Activated T-cell treated with anti-CD3 and anti-CD28 coated beads, Interleukin-2, amount 50 U/mL, for 24 hours (primary cell): Measurements from ENCODE around the gene LRRC26.

Experiments used
- DNase-seq: peaks from one replicate; pipeline ENCODE4 v3.0.0-alpha.2; 2020
- H3K27ac Mint-ChIP-seq: 2 replicates; pipeline ENCODE4 v1.8.0; 2020; ENCODE audit warnings: mild to moderate bottlenecking, mixed read lengths
- H3K27me3 Mint-ChIP-seq: 2 replicates; pipeline ENCODE4 v1.8.0; 2020; ENCODE audit warnings: mixed read lengths
- H3K36me3 Mint-ChIP-seq: 2 replicates; pipeline ENCODE4 v1.8.0; 2020; ENCODE audit warnings: low read depth, mixed read lengths
- H3K4me1 Mint-ChIP-seq: 2 replicates; pipeline ENCODE4 v1.8.0; 2020; ENCODE audit warnings: low read depth, mixed read lengths
- H3K4me3 Mint-ChIP-seq: 2 replicates; pipeline ENCODE4 v1.8.0; 2020; ENCODE audit warnings: mild to moderate bottlenecking, moderate library complexity, mixed read lengths
- H3K9me3 Mint-ChIP-seq: 2 replicates; pipeline ENCODE4 v1.8.0; 2020; ENCODE audit warnings: mixed read lengths

Gene LRRC26

DNA sequence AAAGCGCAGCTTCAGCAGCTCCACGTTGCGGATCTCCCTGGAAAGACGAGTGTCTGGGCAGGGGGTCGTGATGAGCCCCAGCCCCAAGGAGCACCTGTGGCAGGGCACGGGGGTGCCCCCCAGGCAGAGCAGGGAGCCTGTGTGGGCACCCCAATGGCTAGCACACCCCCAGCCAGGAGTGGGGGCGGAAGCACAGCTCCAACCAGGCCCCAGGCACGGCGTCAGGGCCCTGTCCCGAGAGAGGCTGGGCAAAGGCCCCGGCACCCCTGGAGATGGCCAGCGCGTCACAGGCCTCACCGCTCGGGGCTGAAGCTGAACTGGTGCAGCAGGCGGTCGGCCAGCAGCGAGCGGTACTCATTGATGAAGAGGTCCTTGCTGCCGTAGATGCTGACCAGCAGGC lies 10.6 kb upstream of the LRRC26 start:
- H3K9me3 Mint-ChIP-seq: no peaks in the 10 kb centered on the region
- peaks cover 68% of the 10 kb centered on the region for H3K36me3 Mint-ChIP-seq
- no peak overlapping the region for H3K4me3 Mint-ChIP-seq
- no peak for DNase-seq
- no peaks in the 10 kb centered on the region for H3K27me3 Mint-ChIP-seq
- peaks cover 5% of the 10 kb centered on the region for H3K4me1 Mint-ChIP-seq
- H3K27ac Mint-ChIP-seq: no peak overlapping the region

DNA sequence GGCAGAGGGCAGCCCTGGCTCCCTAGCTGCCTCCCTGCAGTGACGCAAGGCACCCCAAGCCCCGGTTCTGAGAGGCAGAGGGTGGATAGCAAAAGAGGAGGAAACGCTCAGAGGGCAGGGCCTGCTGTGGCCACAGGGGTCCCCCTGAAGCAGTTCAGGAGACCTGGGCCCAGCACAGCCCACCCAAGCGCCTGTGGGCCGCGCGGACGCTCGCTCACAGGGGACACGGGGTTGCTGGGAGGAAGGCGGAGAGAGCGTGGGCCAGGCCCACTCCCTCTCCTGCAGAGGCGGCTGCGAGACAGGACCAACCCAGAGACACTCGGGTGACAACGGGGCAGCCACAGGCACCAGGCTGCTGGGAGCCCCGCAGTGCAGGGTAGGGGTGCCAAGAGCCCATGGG lies 9.9 kb upstream of the LRRC26 start:
- no peaks in the 10 kb centered on the region for H3K9me3 Mint-ChIP-seq
- no peak for DNase-seq
- no peaks in the 10 kb centered on the region for H3K27me3 Mint-ChIP-seq
- H3K4me1 Mint-ChIP-seq: peaks cover 4% of the 10 kb centered on the region
- H3K4me3 Mint-ChIP-seq: no peak overlapping the region
- peaks cover 64% of the 10 kb centered on the region for H3K36me3 Mint-ChIP-seq
- H3K27ac Mint-ChIP-seq: no peak overlapping the region

DNA sequence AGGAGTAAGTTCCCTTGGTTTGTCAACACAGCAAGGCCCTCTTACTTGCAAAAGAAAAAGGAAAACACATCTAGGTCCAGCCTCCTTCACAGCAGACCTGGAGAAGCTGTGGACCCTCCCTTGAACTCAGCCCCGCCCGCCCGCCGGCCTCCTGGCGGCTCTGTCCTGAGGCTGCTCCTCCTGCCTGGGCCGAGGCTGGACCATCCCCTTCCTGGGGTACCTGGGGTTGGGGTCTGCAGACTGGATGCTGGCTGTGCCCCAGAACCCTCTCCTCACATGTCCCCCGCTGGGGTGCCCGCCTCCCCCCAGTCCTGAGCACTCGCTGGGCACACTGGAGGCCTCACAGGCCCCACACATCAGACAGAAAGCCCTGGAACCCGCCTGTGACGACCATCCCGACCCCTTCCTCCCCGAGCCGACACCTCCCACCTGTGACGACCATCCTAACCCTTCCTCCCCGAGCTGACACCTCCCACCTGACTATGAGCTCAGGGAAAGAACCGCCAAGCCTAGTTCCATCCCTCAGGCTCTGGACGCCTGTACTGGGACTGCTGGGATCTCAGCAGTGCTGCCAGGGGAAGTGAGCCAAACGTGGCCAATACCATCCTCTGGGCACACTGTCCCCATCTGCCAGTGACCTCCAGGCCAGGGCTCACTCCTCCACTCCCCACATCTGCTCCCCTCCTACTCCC lies 9.2 kb upstream of the LRRC26 start:
- peaks cover 1% of the 10 kb centered on the region for H3K27me3 Mint-ChIP-seq
- peaks cover 7% of the 10 kb centered on the region for H3K4me1 Mint-ChIP-seq
- H3K4me3 Mint-ChIP-seq: no peak overlapping the region
- H3K36me3 Mint-ChIP-seq: peaks cover 58% of the 10 kb centered on the region
- no peak overlapping the region for H3K27ac Mint-ChIP-seq
- H3K9me3 Mint-ChIP-seq: no peaks in the 10 kb centered on the region
- DNase-seq: no peak

DNA sequence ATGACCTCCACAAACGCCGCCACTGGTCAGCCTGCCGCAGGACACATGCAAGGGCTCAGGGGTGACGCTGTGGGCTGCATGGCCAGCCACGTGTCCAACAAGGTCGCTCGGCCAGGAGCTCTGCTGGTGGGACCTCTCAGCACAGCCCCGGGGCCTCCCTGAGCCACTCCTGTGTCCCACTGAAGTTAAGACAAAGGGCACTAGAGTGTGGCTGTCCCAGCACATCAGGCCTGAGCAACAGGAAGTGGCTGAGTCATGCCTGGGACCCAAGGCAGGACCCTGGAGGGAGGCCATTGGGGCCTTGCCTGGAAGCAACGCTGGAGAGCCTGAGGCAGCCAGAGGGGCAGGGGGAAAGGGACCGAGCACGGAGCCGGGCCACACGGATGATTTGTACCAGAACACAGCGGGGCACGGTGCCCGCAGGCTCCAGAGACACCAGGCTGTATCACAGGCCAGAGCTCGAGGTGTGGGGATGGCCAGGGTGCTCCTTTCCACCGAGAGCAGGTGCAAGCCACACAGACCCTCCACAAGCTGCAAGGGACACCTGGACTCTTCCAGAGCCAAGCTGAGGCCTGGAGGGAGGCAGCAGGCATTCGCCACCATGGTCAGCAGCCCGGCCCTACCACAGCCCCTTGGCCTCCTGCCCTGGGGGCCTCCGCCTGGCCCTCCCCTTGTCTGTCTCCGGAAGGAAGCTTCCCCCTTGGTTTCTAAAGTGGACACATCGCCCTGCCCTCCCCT lies 8.5 kb upstream of the LRRC26 start:
- H3K4me1 Mint-ChIP-seq: peaks cover 7% of the 10 kb centered on the region
- H3K9me3 Mint-ChIP-seq: no peaks in the 10 kb centered on the region
- peaks cover 51% of the 10 kb centered on the region for H3K36me3 Mint-ChIP-seq
- DNase-seq: no peak
- H3K4me3 Mint-ChIP-seq: no peak overlapping the region
- peaks cover 6% of the 10 kb centered on the region for H3K27me3 Mint-ChIP-seq
- H3K27ac Mint-ChIP-seq: no peak overlapping the region

DNA sequence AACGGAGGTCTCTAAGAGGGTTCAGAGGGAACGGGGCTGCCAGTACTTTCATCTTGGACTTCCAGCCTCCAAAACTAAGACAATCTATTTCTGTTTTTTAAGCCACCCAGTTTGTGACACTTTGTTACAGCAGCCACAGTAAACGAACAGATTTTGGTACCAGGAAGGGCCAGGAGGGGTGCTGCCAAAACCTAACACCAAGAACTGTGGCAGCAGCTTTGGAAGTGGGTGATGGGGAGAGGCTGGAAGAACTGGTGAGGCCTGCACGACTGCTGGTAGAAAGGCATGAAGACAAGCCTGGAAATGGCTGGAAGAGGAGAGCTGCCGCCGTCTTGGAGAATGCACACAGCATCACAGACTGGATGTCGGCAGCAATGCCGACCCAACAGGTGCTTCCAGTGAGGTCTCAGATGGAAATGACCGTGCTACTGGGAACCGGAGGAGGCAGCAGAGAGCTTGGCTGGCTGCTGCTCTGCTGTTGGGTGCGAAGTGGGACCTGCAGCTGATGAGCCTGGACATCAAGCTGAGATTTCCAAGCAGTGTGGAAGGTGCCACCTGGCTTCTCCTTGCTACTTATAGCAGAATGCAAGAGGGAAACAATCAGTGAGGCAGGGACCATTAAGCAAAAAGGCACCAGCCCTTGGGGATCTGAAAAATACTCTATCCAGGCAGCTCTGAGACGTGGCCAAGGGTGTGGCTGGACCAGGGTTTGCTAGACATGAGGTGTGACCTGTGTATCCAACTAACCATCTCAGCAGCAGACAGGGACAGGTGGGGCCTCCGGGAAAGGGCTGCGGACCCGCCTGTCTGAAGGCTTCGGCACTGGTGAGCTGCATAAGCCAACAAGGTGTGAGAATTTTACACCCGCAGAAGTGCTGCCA lies 6.7 kb upstream of the LRRC26 start:
- Mint-ChIP-seq H3K9me3 (no peaks in the 10 kb centered on the region), H3K36me3 (peaks cover 34% of the 10 kb centered on the region), H3K27me3 (peaks cover 23% of the 10 kb centered on the region), H3K4me3 (no peak overlapping the region), H3K27ac (no peak overlapping the region), H3K4me1 (peaks cover 7% of the 10 kb centered on the region)
- DNase-seq: peak; percentile 46

DNA sequence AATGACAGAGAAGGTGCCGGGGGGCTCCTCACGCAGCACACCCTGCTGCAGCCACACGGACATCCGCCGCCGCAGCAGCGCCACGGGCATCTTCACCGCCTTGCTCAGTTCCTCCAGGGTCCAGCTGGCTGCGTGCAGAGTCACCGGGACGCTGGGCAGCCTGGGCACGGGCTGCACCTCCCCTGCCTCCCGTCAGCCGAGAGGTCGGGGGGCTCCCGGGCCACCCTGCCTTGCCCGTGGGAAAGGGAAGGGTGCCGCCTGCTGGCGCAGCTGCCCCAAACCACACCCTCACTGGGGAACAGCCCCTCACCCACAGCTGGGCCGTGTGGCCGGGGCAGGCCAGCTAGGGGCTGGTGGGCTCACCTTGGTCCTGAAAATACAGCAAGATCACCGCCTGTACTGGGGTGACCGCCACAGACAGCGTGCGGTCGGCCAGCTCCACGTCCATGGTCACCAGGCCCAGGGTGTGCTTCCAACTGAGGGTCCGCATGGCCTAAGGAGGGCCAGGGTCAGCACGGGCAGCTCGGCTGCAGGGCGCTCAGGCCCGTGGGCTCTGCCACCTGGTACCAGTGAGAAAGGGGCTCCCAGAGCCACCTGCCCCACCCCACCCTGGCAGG lies 5.6 kb upstream of the LRRC26 start:
- no peak overlapping the region for H3K27ac Mint-ChIP-seq
- H3K4me1 Mint-ChIP-seq: peaks cover 7% of the 10 kb centered on the region
- H3K4me3 Mint-ChIP-seq: no peak overlapping the region
- peaks cover 33% of the 10 kb centered on the region for H3K27me3 Mint-ChIP-seq
- H3K36me3 Mint-ChIP-seq: peaks cover 26% of the 10 kb centered on the region
- DNase-seq: no peak
- H3K9me3 Mint-ChIP-seq: no peaks in the 10 kb centered on the region

DNA sequence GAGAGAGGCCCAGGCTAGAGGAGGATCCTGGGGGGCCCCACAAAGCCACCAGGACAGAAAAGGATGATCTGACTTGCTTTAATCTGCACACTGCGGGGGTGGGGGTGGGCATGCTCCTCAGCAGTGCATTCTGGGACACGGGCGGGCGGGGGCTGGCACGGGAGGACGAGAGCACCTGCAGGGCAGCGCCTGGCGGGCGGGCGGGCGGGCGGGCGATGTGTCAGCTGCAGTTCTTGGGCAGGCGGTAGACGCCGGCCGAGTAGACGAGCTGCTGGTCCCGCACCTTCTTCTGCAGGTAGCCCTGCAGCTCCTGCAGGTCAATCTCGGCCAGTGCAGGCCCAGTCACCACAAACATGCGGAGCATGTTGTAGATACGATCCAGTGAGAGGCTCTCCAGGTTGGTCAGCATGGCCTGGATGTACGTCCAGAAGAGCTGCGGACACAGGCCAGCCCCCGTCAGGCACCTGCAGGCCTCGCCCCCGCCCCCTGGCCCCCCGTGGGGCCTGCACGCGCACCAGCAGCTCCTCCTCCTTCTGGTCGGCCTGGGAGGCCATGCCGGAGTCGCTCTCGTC lies 5.0 kb upstream of the LRRC26 start:
- no peak for DNase-seq
- Mint-ChIP-seq H3K27ac (no peak overlapping the region), H3K9me3 (no peaks in the 10 kb centered on the region), H3K36me3 (peaks cover 22% of the 10 kb centered on the region), H3K27me3 (peaks cover 39% of the 10 kb centered on the region), H3K4me3 (no peak overlapping the region), H3K4me1 (peaks cover 7% of the 10 kb centered on the region)

DNA sequence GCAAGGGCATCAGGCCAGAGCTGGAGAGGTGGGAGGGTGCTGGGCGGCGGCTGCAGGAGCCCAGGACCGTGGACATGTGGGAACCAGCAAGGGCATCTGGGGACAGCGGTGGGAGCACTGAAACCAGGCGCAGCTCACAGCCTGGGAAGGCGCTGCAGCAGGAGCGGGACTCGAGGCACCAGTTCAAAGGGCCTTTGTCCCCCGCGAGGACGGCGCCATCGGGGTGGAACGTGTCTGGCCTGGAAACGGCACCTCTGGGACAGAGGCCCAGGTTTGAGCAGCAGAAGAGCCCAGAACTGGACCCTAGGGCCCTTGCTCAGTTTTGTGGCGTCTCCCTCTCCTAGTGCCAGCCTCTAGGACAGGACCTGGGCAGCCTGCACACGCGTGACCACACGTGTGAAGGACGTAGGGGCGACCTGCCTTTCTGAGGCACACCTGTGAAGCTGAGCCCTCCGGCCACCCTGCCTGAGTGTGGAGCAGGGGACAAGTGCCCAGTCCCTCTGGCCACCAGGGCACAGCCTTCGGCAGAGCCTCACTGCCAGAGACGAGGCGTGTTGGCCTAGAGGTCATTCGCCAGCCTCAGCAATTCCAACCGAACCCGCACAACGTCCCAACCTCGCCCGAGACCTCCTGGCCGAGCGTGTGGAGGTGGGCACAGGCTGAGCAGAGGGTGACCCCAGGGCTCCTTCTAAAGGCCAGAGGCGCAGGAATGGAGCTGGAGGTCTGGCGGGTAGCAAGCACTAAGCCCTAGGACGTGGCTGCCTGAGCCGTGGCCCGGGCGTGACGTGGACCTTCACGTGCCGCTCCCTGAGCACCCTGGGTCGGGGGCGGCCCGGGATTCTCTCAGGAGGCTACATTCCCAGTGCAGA lies 4.2 kb upstream of the LRRC26 start:
- no peak for DNase-seq
- Mint-ChIP-seq H3K9me3 (no peaks in the 10 kb centered on the region), H3K4me1 (peaks cover 7% of the 10 kb centered on the region), H3K27ac (no peak overlapping the region), H3K4me3 (no peak overlapping the region), H3K27me3 (peaks cover 42% of the 10 kb centered on the region), H3K36me3 (peaks cover 15% of the 10 kb centered on the region)

DNA sequence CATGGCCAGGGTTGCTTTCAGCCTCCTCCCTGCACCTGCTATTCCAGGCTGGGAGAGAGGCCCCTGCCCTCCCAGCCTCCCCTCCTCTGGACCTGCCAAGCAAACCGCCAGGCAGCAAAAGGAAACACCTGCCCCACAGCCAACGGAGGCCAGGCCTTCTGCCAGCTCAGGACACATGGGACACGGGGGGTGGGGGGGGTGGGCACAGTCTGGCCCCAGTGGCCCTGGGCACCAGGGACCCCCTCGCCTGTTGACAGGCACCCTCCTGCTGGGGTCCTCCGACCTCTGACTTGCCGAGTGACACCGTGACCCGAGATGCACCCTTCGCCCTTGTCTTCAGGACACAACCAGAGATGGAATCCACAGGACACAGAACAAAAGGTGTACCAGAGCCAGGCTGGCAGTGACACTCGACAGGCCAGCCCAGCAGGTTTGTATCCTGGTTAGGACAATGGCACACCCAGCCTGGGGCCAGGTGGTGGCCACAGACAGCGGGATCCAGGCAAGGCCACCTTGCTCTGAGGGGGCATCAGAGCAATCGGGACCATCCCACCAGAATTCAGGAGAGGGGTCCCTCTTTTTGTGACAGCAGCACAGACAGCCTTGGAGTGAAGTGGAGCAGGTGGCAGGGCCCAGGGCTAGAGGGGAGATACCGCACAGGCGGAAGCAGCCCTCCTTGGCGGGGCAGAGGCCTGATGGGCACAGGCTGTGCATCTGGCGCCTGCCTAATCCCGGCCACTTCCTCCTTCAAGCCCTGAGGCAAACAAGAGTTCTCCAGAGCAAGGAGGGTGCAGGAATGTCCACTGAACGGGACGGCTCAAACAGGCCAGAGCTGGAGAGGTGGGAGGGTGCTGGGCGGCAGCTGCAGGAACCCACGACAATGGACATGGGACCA lies 3.3 kb upstream of the LRRC26 start:
- H3K27ac Mint-ChIP-seq: no peak overlapping the region
- peaks cover 10% of the 10 kb centered on the region for H3K36me3 Mint-ChIP-seq
- H3K9me3 Mint-ChIP-seq: no peaks in the 10 kb centered on the region
- DNase-seq: no peak
- peaks cover 10% of the 10 kb centered on the region for H3K4me1 Mint-ChIP-seq
- peaks cover 47% of the 10 kb centered on the region for H3K27me3 Mint-ChIP-seq
- H3K4me3 Mint-ChIP-seq: no peak overlapping the region

DNA sequence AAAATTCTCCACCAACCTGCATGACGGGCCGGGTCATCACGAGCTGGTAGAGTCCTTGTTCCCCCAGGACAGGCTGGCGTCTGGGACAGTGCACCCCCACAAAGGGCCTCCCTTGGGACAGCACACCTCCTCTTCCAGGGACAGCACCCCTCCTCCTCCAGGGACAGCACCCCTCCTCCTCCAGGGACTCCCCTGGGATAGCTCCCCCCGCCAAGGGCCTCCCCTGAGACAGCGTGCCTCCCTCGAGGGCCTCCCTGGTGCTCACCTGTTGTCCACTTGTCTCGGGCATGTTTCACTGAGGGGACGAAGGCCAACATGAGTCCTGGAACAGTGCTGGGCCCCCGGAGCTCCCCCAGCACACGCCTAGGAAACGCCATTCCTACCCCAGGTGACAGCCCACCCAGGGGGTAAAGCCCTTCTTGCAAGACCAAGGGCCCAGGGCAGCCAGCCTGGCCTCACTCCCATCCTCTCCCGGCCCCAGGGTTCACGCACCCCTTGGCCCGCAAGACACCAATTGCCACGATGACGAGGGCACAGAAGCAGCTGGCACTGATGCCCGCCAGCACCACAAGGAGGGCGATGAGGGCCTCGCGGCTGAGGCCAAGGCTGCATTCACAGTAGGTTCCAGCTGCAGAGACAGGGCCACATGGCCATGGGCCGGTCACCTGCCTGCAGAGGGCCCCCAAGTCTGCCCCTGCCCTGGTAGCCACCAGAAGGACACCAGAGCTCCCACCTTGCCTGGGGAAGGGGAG lies 1.5 kb upstream of the LRRC26 start:
- Mint-ChIP-seq H3K27ac (no peak overlapping the region), H3K4me3 (no peak overlapping the region)
- DNase-seq: no peak

DNA sequence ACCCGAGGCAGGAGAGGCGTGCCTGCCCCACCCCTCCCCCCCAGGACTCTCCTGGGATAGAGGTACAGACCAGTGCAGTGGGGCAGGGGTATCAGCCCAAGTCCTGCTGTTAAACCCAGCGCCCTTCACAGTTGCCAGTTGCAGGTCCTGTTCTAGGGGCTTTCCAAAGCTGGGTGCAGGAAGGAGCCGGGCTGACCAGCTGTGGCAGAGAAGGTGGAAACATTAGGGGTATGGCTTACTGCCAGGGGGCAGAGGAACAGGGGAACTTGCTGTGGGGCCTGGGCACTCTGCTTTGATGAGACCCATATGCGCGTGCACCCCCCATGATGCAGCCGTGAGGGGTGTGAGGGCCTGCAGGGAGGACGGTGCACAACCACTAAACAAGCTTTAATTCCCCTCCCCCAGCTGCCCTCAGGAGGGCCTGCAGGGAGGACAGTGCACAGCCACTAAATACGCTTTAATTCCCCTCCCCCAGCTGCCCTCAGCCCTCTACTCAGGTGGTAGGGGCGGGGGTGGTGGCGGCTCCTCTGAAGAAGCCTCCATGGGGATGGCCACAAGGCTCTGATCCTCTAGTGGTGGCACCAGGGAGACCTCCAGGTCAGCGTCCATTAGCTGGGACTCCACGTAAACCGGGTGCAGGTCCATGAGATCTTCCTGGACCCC lies 766 bp upstream of the LRRC26 start:
- Mint-ChIP-seq H3K27me3 (peaks cover 64% of the 10 kb centered on the region), H3K4me1 (peaks cover 12% of the 10 kb centered on the region), H3K27ac (no peak overlapping the region), H3K9me3 (no peaks in the 10 kb centered on the region), H3K4me3 (no peak overlapping the region), H3K36me3 (no peaks in the 10 kb centered on the region)
- DNase-seq: no peak

More for the DNA sequence above, 1.5 kb upstream of the LRRC26 start:
- H3K9me3 Mint-ChIP-seq: no peaks in the 10 kb centered on the region
- peaks cover 57% of the 10 kb centered on the region for H3K27me3 Mint-ChIP-seq
- peaks cover 12% of the 10 kb centered on the region for H3K4me1 Mint-ChIP-seq
- no peaks in the 10 kb centered on the region for H3K36me3 Mint-ChIP-seq
